Measurements from ENCODE around the gene PTH1R. TPM values are rescaled to one million over a fixed set of nuclear protein-coding genes. Genes with fewer than 3 reads are reported as not detected.

PTH1R gene
- total and polyA plus RNA-seq, 2 donors (not counting 1 experiment from before 2014, with no cell fraction given): 0.67 to 4.3 TPM

DNA sequence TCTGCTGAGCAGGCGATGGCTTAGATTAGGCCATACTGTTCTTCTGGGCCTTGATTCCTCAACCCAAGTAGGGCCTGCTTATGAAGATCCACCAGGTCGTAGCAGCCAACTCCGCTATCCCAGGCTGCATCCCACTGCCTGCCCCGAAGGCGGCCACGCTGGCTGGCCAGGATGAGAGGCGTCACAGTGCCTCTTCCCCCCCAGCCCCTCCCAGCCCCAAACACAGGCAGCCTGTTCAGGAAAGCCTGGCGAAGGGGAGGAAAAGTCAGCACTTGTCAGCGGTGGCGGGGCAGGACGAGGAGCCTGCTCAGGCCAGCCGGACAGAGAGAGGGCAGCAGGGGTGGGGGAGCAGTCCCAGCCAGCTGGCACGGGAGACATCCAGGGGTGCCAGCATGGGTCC, 11.2 kb downstream of the PTH1R start:
- H3K79me2 ChIP-seq (ENCODE audit: control insufficient read depth, insufficient read depth, low read length): no peaks in the 10 kb centered on the region
- H3K27ac ChIP-seq (ENCODE audit: insufficient read depth, low read length): no peak overlapping the region
- no peak overlapping the region for H3K9ac ChIP-seq (ENCODE audit: insufficient read depth, low read length)
- TF ChIP-seq, protein P1, sequence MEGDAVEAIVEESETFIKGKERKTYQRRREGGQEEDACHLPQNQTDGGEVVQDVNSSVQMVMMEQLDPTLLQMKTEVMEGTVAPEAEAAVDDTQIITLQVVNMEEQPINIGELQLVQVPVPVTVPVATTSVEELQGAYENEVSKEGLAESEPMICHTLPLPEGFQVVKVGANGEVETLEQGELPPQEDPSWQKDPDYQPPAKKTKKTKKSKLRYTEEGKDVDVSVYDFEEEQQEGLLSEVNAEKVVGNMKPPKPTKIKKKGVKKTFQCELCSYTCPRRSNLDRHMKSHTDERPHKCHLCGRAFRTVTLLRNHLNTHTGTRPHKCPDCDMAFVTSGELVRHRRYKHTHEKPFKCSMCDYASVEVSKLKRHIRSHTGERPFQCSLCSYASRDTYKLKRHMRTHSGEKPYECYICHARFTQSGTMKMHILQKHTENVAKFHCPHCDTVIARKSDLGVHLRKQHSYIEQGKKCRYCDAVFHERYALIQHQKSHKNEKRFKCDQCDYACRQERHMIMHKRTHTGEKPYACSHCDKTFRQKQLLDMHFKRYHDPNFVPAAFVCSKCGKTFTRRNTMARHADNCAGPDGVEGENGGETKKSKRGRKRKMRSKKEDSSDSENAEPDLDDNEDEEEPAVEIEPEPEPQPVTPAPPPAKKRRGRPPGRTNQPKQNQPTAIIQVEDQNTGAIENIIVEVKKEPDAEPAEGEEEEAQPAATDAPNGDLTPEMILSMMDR (conservative IDR thresholded peaks at IDR 0.05 in 1 of 2, IDR thresholded peaks at IDR 0.05 in 1 of 2; ENCODE audit: low read depth in 1 of 2, low read length in 2 of 2): no peak
- no peak for TF ChIP-seq EZH2 (IDR thresholded peaks at IDR 0.05; ENCODE audit: low read length, missing control alignments)
- peaks cover 30% of the 10 kb centered on the region for H3K27me3 ChIP-seq (ENCODE audit: control insufficient read depth, insufficient read depth, low read length)
- H2AFZ ChIP-seq (ENCODE audit: low read length): no peak overlapping the region
- H3K4me3 ChIP-seq (replicated peaks in 1 of 4; ENCODE audit: control extremely low read depth in 1 of 4, insufficient read depth in 1 of 4, low read depth in 3 of 4, low read length in 4 of 4): no peak overlapping the region
- H3K36me3 ChIP-seq (ENCODE audit: control insufficient read depth, insufficient read depth, low read length): no peaks in the 10 kb centered on the region
- no peaks in the 10 kb centered on the region for H4K20me1 ChIP-seq (ENCODE audit: control insufficient read depth, extremely low read depth, insufficient read depth, low read length)
- H3K4me2 ChIP-seq (ENCODE audit: extremely low read depth, insufficient read depth, low read length): no peak overlapping the region
- no peaks in the 10 kb centered on the region for H3K9me3 ChIP-seq (ENCODE audit: control insufficient read depth, insufficient read depth, low read depth, low read length)
- H3K4me1 ChIP-seq (ENCODE audit: control insufficient read depth, extremely low read depth, insufficient read depth, low read length): no peaks in the 10 kb centered on the region
- DNase-seq (ENCODE audit: low read depth in 2 of 2): no peak

DNA sequence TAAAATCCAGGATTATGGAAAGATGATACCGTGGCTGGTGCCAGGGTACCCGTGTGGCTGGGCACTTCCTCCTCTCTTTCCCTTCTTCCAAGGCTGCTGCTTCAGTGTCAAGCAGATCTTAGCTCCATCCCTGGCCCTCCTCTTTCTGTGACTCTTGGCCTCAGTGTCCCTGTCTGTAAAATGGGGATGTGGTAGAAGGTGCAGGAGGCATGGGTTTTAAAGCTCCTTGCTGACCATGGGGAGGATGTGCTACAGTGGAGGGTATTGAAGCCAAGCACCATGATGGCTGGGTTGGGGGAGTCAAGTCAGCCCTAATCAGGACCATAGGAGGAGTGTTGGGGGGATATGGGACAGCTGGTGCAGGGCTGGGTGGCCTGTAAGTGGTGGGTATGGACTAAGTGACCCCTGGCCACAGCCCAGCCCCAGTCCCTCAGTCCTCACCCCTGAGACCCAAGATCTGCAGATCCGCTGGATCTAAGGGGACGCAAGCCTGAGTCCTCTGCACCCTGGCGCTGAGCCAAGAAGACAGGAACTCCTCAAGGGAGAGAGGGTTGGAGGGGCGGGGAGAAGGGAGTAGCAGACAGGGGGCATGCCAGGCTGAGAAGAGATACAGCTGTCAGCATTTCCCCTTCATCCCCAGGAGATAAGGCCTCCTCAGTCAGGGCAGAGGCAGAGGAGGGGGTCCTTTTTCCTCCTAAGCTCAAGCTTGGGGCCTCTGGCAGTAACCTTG, 12.0 kb downstream of the PTH1R start:
- Histone ChIP-seq H2AFZ (ENCODE audit: low read length) (no peak overlapping the region), H3K27me3 (ENCODE audit: control insufficient read depth, insufficient read depth, low read length) (peaks cover 21% of the 10 kb centered on the region), H3K4me1 (ENCODE audit: control insufficient read depth, extremely low read depth, insufficient read depth, low read length) (no peaks in the 10 kb centered on the region), H3K79me2 (ENCODE audit: control insufficient read depth, insufficient read depth, low read length) (no peaks in the 10 kb centered on the region), H3K9ac (ENCODE audit: insufficient read depth, low read length) (no peak overlapping the region), H3K4me2 (ENCODE audit: extremely low read depth, insufficient read depth, low read length) (no peak overlapping the region), H4K20me1 (ENCODE audit: control insufficient read depth, extremely low read depth, insufficient read depth, low read length) (no peaks in the 10 kb centered on the region), H3K4me3 (replicated peaks in 1 of 4; ENCODE audit: control extremely low read depth in 1 of 4, insufficient read depth in 1 of 4, low read depth in 3 of 4, low read length in 4 of 4) (no peak overlapping the region), H3K9me3 (ENCODE audit: control insufficient read depth, insufficient read depth, low read depth, low read length) (no peaks in the 10 kb centered on the region), H3K27ac (ENCODE audit: insufficient read depth, low read length) (no peak overlapping the region), H3K36me3 (ENCODE audit: control insufficient read depth, insufficient read depth, low read length) (no peaks in the 10 kb centered on the region)
- no peak for DNase-seq (ENCODE audit: low read depth in 2 of 2)
- TF ChIP-seq, protein P1 (conservative IDR thresholded peaks at IDR 0.05 in 1 of 2, IDR thresholded peaks at IDR 0.05 in 1 of 2; ENCODE audit: low read depth in 1 of 2, low read length in 2 of 2): no peak
- TF ChIP-seq EZH2 (IDR thresholded peaks at IDR 0.05; ENCODE audit: low read length, missing control alignments): no peak

DNA sequence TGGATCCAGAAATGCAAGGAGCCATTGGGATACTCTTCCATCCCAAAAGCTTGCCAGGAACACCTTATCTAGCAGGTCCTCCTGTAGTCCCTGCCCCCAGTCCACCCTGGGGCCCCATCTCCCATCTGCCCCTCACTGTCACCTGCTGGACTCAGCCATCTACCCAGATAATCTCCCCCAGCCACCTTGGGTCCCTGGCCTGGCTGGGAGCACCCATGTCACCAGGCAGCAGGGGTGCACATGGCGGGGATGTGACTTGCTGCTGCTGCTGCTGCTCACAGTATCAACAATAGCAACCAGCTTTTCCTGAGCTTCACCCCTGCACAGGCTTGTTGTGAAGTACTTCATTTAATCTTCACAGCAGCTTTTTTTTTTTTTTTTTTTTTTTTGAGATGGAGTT, 12.6 kb downstream of the PTH1R start:
- Histone ChIP-seq H3K79me2 (ENCODE audit: control insufficient read depth, insufficient read depth, low read length) (no peaks in the 10 kb centered on the region), H3K9ac (ENCODE audit: insufficient read depth, low read length) (no peak overlapping the region), H3K27me3 (ENCODE audit: control insufficient read depth, insufficient read depth, low read length) (peaks cover 15% of the 10 kb centered on the region), H3K9me3 (ENCODE audit: control insufficient read depth, insufficient read depth, low read depth, low read length) (no peaks in the 10 kb centered on the region), H2AFZ (ENCODE audit: low read length) (no peak overlapping the region), H3K27ac (ENCODE audit: insufficient read depth, low read length) (no peak overlapping the region), H4K20me1 (ENCODE audit: control insufficient read depth, extremely low read depth, insufficient read depth, low read length) (no peaks in the 10 kb centered on the region), H3K36me3 (ENCODE audit: control insufficient read depth, insufficient read depth, low read length) (no peaks in the 10 kb centered on the region), H3K4me3 (replicated peaks in 1 of 4; ENCODE audit: control extremely low read depth in 1 of 4, insufficient read depth in 1 of 4, low read depth in 3 of 4, low read length in 4 of 4) (no peak overlapping the region), H3K4me2 (ENCODE audit: extremely low read depth, insufficient read depth, low read length) (no peak overlapping the region), H3K4me1 (ENCODE audit: control insufficient read depth, extremely low read depth, insufficient read depth, low read length) (no peaks in the 10 kb centered on the region)
- DNase-seq (ENCODE audit: low read depth in 2 of 2): no peak
- TF ChIP-seq EZH2 (IDR thresholded peaks at IDR 0.05; ENCODE audit: low read length, missing control alignments): no peak
- TF ChIP-seq, protein P1 (conservative IDR thresholded peaks at IDR 0.05 in 1 of 2, IDR thresholded peaks at IDR 0.05 in 1 of 2; ENCODE audit: low read depth in 1 of 2, low read length in 2 of 2): no peak
